Heart left ventricle (tissue), 16 donors: ENCODE measurements around the gene CEP170B. TPM values are rescaled to one million over a fixed set of nuclear protein-coding genes. Genes with fewer than 3 reads are reported as not detected.

Experiments
- ATAC-seq, 4 donors: fragments of 200-7000 bp; cut with Tn5 transposase; one replicate each; pipeline ENCODE4 v1.9.1; 2020 to 2022; ENCODE audit warnings: moderate library complexity in 4 of 4, mild to moderate bottlenecking in 3 of 4, moderate number of reproducible peaks in 1 of 4
- DNase-seq, 5 donors: peaks; one replicate each; pipeline ENCODE4 v3.0.0-alpha.2; 2020
- H3K27ac ChIP-seq, 12 donors: fragments of 200-600 bp; sonication (generic) in 4 of 12; one replicate each; pipeline versions ENCODE4 v1.5.0 to v1.8.0; 2016 to 2022; ENCODE audit warnings: mild to moderate bottlenecking in 2 of 12
- H3K27me3 ChIP-seq, 9 donors: fragments of 200-600 bp; sonication (generic) in 2 of 9; one replicate each; pipeline versions ENCODE4 v1.5.1 to v1.8.0; 2016 to 2022; ENCODE audit warnings: mild to moderate bottlenecking in 3 of 9
- H3K36me3 ChIP-seq, 9 donors: fragments of 200-600 bp; sonication (generic) in 2 of 9; one replicate each; pipeline versions ENCODE4 v1.5.0 to v1.8.0; 2018 to 2022; ENCODE audit warnings: mild to moderate bottlenecking in 2 of 9
- H3K4me1 ChIP-seq, 12 donors: fragments of 200-600 bp; sonication (generic) in 4 of 12; one replicate each; pipeline versions ENCODE4 v1.5.0 to v1.8.0; 2016 to 2022; ENCODE audit warnings: mild to moderate bottlenecking in 3 of 12
- H3K4me3 ChIP-seq, 12 donors: fragments of 200-600 bp; sonication (generic) in 4 of 12; one replicate each; pipeline versions ENCODE4 v1.5.0 to v1.8.0; 2017 to 2022; ENCODE audit warnings: mild to moderate bottlenecking in 9 of 12, moderate library complexity in 4 of 12
- H3K9me3 ChIP-seq, 12 donors: fragments of 200-600 bp; sonication (generic) in 4 of 12; one replicate each; pipeline versions ENCODE4 v1.5.0 to v1.8.0; 2016 to 2022; ENCODE audit warnings: mild to moderate bottlenecking in 1 of 12
- CTCF ChIP-seq, 12 donors: fragments of 200-600 bp; sonication (generic) in 4 of 12; IDR thresholded peaks; one replicate each; pipeline versions ENCODE4 v1.5.0 to v1.8.0; 2018 to 2022; ENCODE audit warnings: antibody characterized with exemption in 12 of 12, mild to moderate bottlenecking in 5 of 12
- POLR2A ChIP-seq, 2 donors: fragments of 450-650 bp; IDR thresholded peaks; one replicate each; pipeline ENCODE4 v1.6.1; 2017; ENCODE audit warnings: antibody characterized with exemption in 2 of 2, mild to moderate bottlenecking in 2 of 2, moderate library complexity in 2 of 2
- WGBS, 4 donors: extraction: QIAGEN DNeasy Blood & Tissue Kit in 2 of 4; methylation state at CpG; one replicate each; pipeline versions ENCODE4 v1.1.5 to v1.1.7; 2013 to 2018; 5-methylcytosine and 5-hydroxymethylcytosine counted together
- intact Hi-C, 10 donors: fragments of 100-400 bp; cut with DNase I; formaldehyde crosslinking; loops; one replicate each; pipeline versions ENCODE4 v1.11.1 to v1.14.2; 2022
- polyA plus RNA-seq, 2 donors: library from polyadenylated mRNA; stranded (reverse); fragments of 200-250 nt; gene quantifications; one replicate each; pipeline ENCODE4 v1.2.3, GENCODE V29; 2013
- total RNA-seq, 9 donors: library from RNA; depleted of rRNA in 2 of 9; stranded (reverse); fragments of >200 nt in 2 of 9; fragmentation: NEBNext Ultra II Directional in 3 of 9; extraction: Animal tissue kit (Norgen Biotek cat#: 25700) in 3 of 9; gene quantifications; one replicate each; pipeline versions ENCODE4 v1.1.0 to v1.2.4, GENCODE V29; 2016 to 2023
- donor health status: ischemic (EF 13 %, LVEDD 7.1; RV severe dilation, severe dysfunction).
- donor health status: healthy with polysubstance abuse.
- donor health status: DM: no; HTN: yes; CAD: no.
- donor health status: DM: no; HTN: no; CAD: no.
- donor health status: ischemic (EF 25% LVEDD 6.9; RV normal size, moderate dysfunction).
- donor health status: ischemic (EF 25% LVEDD 5.7; RV mildly dilated, moderate dysfunction).
- donor health status: healthy.
- donor health status: DM: yes; HTN: yes; CAD: no.
- donor health status: ischemic (EF 35%, LVEDD 5.7; RV mildly dilated, moderate dysfunction).
- donor health status: nonischemic (EF 11% LVEDD 7.7; RV severe dilation, severe dysfunction).
- donor health status: DM: yes; HTN: yes; CAD: no.
- donor health status: PGD.
- donor health status: ischemic (EF 29% LVEDD 5.4; RV normal size, mild dysfunction).
- donor health status: nonischemic (EF 23%, LVEDD 6.1; RV moderate dilation, normal function).

CEP170B gene
- total and polyA plus RNA-seq, 11 donors = 7.5 to 21.9 (median 12.5) TPM

- DNase-seq (peak in 4 of 5 donors; percentile 4 to 42 (median 24)), ATAC-seq (no peak)
- TF ChIP-seq POLR2A (IDR thresholded peaks at IDR 0.05) = no peak
- no peak for TF ChIP-seq CTCF (IDR thresholded peaks at IDR 0.05)
- H3K36me3 ChIP-seq = peaks cover 0 to 19% (median 4%) of the 10 kb centered on the region in 9 donors
- H3K4me1 ChIP-seq = peaks cover 0 to 8% (median 4%) of the 10 kb centered on the region in 12 donors
- no peak overlapping the region for H3K27ac ChIP-seq
- H3K4me3 ChIP-seq = no peak overlapping the region
- WGBS, 4 donors = 92 to 100% (median 97%) methylated on average over 4 to 8 of the region's 8 CpGs
- no peaks in the 10 kb centered on the region for H3K9me3 ChIP-seq
- no peaks in the 10 kb centered on the region for H3K27me3 ChIP-seq
- intact Hi-C loops = no loop called here
Measured at GRCh38 chr14:104875811-104876210, 10.7 kb downstream of the CEP170B start.

- intact Hi-C loops = no loop called here
- DNase-seq (peak in 3 of 5 donors; percentile 13 to 44 (median 31)), ATAC-seq (peak in 2 of 4 donors; percentile 3 to 40)
- no peak for TF ChIP-seq POLR2A (IDR thresholded peaks at IDR 0.05)
- no peak for TF ChIP-seq CTCF (IDR thresholded peaks at IDR 0.05)
- Histone ChIP-seq H3K27me3 (no peaks in the 10 kb centered on the region), H3K4me3 (no peak overlapping the region), H3K4me1 (peaks cover 0 to 13% (median 4%) of the 10 kb centered on the region in 12 donors), H3K36me3 (peaks cover 0 to 19% (median 4%) of the 10 kb centered on the region in 9 donors), H3K9me3 (no peaks in the 10 kb centered on the region), H3K27ac (no peak overlapping the region)
- WGBS, 4 donors = 87 to 93% (median 90%) methylated on average over 8 of the region's 8 CpGs
Measured at GRCh38 chr14:104876251-104876699, 11.2 kb downstream of the CEP170B start.

- peaks cover 0 to 21% (median 4%) of the 10 kb centered on the region in 12 donors for H3K4me1 ChIP-seq
- intact Hi-C loops = no loop called here
- no peak overlapping the region for H3K27ac ChIP-seq
- ATAC-seq = no peak
- TF ChIP-seq CTCF (IDR thresholded peaks at IDR 0.05) (no peak), POLR2A (IDR thresholded peaks at IDR 0.05) (no peak)
- WGBS, 4 donors = 84 to 91% (median 87%) methylated on average over 4 to 14 of the region's 14 CpGs
- DNase-seq = peak in 3 of 5 donors; percentile 5 to 46 (median 27)
- peaks cover 0 to 19% (median 4%) of the 10 kb centered on the region in 9 donors for H3K36me3 ChIP-seq
- no peaks in the 10 kb centered on the region for H3K9me3 ChIP-seq
- no peak overlapping the region for H3K4me3 ChIP-seq
- H3K27me3 ChIP-seq = no peaks in the 10 kb centered on the region
Measured at GRCh38 chr14:104877066-104877805, 12.2 kb downstream of the CEP170B start.

GRCh38 chr14:104877806-104878550, 12.9 kb downstream of the CEP170B start:
- H3K4me1 ChIP-seq = peaks cover 0 to 21% (median 0%) of the 10 kb centered on the region in 12 donors
- intact Hi-C loops = no loop called here
- H3K27me3 ChIP-seq = no peaks in the 10 kb centered on the region
- ATAC-seq = no peak
- TF ChIP-seq CTCF (IDR thresholded peaks at IDR 0.05) = no peak
- no peak for TF ChIP-seq POLR2A (IDR thresholded peaks at IDR 0.05)
- H3K9me3 ChIP-seq = no peaks in the 10 kb centered on the region
- WGBS, 4 donors = 71 to 91% (median 79%) methylated on average over 23 to 30 of the region's 30 CpGs
- H3K36me3 ChIP-seq = peaks cover 0 to 19% (median 4%) of the 10 kb centered on the region in 9 donors
- H3K4me3 ChIP-seq = no peak overlapping the region
- peak in 3 of 5 donors; percentile 4 to 65 (median 19) for DNase-seq
- H3K27ac ChIP-seq = no peak overlapping the region
